ENCODE data around the gene SUN1.
"Not testable (repeated sequence)": the region's sequence is repeated elsewhere in the genome, so short reads cannot be mapped to it uniquely, and the experiment has no call there.

The SUN1 gene

GRCh38 chr7:831596-832166 is 595 bp upstream of the SUN1 start:
- Histone ChIP-seq H3K4me3 (peak overlapping the region in 1 of 7 experiments; percentile 3), H3K27ac (peak overlapping the region; percentile 23 to 92 (median 84))

DNA sequence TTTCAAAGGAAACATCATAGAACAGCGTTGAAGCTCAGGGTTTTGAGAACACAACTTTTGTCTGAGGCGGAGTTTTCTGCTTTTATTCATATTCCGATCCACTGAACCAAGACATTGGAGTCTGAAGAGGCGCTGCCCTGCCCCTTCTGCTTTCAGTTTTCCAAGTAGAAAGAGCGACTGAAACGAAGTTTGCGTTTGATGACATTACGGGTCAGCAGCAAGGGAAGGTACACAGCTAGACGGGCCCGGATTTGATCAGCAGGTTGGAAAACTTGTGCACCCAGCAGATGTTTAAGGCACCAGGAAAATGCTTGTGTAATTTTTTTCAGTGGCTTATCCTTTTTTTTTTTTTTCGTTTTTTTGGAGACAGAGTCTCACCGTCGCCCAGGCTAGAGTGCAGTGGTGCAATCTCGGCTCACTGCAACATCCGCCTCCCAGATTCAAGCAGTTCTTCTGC is 720 bp downstream of the SUN1 start:
- Histone ChIP-seq H3K27ac (peak overlapping the region in 19 of 21 experiments; percentile 52 to 92 (median 84)), H3K4me3 (no peak overlapping the region)

DNA sequence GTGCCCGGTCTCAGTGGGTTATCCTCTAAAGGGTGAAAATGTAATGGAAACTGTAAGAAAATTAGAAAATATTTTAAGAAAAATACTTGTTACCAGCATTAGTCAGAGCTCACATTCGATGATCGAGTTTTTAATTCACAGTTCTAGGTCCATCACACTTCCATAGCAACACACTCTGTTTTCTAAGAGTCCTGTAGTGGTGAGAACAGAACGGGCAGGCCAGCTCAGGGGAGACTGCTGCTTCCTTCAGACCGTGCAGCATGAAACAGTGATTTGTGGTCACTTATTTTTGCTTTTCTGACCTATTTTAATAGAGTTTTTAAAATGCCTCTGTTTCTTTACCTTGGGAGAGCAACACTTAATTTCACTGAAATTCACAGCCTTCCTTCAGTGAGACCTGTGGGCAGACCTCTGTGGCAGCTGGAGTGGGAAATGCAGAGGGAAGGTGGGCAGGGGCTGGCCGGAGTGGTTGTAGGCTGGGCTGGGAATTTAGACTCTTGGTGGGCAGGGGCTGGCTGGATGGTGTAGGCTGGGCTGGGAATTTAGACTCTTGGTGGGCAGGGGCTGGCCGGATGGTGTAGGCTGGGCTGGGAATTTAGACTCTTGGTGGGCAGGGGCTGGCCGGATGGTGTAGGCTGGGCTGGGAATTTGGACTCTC is 1.5 kb downstream of the SUN1 start:
- no peak overlapping the region for H3K4me3 ChIP-seq
- H3K27ac ChIP-seq: peak overlapping the region in 16 of 21 experiments; percentile 46 to 92 (median 82)

- Histone ChIP-seq H3K27ac (peak overlapping the region in 12 of 21 experiments; percentile 53 to 92 (median 84)), H3K4me3 (no peak overlapping the region)
Observed at GRCh38 chr7:834277-834676, 2.0 kb downstream of the SUN1 start.

GRCh38 chr7:835021-835420 is 2.7 kb downstream of the SUN1 start:
- peak overlapping the region in 9 of 21 experiments; percentile 58 to 88 (median 82) for H3K27ac ChIP-seq
- H3K4me3 ChIP-seq: no peak overlapping the region

DNA sequence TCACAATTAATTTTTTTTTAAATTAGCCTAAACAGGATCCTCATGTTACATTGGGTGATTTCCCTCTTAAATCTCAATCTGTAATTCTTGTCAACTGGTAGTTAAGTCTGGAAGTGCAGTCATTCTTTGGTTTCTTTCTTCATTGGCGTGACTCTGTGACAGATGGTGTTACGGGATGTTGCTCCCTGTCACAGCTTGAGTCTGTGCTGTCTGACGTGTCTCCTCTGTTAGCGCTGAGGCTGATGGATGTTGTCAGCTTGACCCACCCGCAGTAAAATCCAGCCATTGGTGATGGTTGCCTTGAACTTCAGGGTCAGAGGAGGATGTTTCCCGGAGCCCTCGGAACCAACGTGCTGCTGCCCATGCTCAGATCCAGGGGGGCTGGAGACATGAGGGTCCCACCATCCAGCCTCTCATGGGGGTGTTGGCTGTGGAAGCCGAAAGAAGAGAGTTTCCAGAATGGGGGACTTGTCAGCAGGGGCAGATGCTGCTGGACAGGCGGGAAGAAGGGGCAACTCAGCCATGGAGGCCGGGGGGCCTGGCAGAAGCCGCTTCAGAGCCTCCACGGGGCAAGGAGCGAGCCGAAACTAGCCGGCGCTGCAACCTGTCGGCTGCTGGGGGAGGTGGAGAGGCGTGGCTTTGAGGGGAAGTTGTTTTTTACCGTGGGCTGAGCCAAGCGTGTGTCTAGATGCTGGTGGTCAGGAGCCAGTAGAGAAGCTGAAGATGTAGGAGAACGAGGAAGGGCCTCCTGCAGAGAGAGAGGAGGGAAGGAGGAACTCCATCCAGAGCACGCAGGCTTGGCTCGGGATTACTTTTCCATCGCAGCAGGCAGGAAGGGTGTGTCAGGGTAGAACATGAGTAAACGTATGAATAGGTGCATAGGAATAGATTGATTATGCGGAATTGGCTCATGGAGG is 3.5 kb downstream of the SUN1 start:
- Histone ChIP-seq H3K27ac (peak overlapping the region in 20 of 21 experiments; percentile 10 to 88 (median 72)), H3K4me3 (no peak overlapping the region)

GRCh38 chr7:836429-836828 is 4.2 kb downstream of the SUN1 start:
- no peak overlapping the region for H3K4me3 ChIP-seq
- H3K27ac ChIP-seq: peak overlapping the region in 19 of 21 experiments; percentile 10 to 88 (median 72)

DNA sequence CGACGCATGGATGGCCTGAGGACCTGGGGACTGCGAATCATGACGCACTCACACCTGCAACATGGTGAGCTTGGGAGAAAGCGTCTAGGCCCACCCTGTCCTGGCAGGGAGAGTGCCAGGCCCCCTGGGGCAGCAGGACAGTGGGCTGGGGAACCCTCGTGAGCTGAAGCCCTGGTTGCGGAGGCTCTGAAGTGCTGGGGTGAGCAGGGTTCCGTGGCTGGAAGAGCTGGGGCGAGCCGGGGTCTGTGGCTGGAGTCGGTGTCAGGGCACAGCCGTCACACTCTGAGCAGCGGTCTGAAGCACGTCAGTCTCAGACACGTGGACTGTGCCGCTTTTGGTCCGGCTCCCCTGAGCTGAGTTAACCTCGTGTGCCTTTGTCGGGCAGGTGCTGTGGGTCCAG is 4.7 kb downstream of the SUN1 start:
- Histone ChIP-seq H3K27ac (peak overlapping the region in 15 of 21 experiments; percentile 7 to 88 (median 75)), H3K4me3 (no peak overlapping the region)

GRCh38 chr7:840001-840600 is 7.8 kb downstream of the SUN1 start:
- Histone ChIP-seq H3K27ac (no peak overlapping the region), H3K4me3 (no peak overlapping the region)

DNA sequence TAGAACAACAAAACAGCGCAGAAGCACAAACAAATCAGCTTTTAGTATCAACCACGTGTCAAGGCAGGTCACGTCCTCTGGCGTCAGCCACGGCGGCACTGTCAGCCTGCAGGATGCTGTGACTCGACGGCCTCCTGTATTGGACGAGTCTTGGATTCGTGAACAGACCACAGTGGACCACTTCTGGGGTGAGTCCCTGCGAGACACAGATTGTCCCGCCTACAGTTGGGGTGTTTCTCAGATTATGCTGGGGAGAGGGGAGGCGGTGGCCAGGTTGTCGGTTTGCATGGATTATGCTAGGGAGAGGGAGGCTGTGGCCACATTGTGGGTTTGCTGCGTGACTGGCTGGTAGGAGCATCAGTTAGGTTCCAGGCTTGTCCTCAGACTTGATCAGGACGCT is 9.7 kb downstream of the SUN1 start:
- Histone ChIP-seq H3K4me3 (no peak overlapping the region), H3K27ac (peak overlapping the region in 6 of 21 experiments; percentile 0 to 54 (median 22))

DNA sequence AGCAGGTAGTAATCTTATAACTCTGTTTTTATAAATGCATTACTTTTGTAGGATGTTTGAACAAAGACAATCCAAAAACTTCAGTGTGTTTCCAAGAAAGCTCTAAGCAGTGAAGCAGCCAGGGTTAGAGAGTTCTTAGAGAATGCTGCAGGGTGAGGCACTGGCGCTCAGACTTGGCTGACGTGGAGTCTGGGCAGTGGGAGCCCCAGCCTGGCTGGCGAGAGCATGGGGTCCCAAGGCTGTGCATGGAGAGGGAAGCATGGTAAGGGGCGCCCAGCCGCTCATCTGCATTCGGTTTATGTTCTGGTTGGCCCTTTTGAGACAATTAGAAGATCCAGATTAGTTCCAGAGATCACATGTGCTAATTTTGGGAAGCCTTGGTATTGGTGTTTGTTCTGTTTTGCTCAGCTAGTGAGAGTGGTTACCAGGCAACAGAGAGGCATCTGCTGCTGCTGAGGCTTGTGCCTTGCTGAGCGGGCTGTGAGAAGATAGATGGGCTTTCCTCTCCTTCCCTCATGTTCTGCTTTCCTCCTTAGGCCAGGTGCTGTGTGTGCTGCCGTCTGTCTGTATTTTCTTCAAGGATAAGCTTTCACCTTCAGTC is 10.3 kb downstream of the SUN1 start:
- no peak overlapping the region for H3K4me3 ChIP-seq
- peak overlapping the region in 7 of 21 experiments; percentile 0 to 54 (median 27) for H3K27ac ChIP-seq

GRCh38 chr7:843230-843629 is 11.0 kb downstream of the SUN1 start:
- H3K4me3 ChIP-seq: no peak overlapping the region
- H3K27ac ChIP-seq: peak overlapping the region in 1 of 21 experiments; percentile 54

DNA sequence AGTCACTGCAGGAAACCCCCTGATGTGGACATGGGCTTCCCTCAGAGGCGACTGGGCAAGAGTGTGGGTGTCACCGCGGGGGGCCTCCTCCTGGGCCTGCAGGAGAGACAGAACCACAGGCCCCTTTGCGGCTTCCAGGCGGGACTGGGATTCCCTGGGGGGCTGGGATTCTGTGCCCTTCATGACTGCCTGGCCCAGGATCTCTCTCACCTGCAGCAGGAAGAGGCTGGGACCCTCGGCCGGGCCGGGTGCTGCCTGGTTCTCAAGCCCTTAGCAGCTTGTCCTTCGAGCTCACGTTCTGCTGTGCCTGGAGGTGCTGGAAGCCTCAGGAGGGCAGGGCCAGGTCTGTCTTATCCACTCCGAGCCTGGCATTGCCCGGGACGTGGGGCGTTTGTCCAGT is 11.8 kb downstream of the SUN1 start:
- Histone ChIP-seq H3K4me3 (no peak overlapping the region), H3K27ac (no peak overlapping the region)

GRCh38 chr7:844514-844913 is 12.2 kb downstream of the SUN1 start:
- Histone ChIP-seq H3K4me3 (no peak overlapping the region), H3K27ac (no peak overlapping the region)

DNA sequence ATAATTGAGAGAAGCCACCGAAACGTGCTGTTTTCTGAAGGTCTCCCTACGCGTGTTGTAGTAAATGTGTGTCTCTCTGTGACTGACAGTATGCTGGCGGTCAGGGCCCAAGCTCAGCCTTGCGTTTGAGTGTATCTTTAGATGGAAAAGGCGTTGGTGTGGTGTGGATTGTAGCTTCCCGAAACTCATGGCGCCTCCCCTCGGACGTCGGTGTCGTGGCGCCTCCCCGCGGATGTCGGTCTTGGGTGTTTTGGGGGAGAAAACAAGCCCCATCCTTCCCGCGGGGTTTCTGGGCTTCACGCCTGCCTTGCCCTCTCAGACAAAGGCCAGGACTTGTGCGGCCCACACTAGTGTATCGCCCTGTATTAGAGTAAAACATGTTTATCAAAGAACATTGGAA is 12.8 kb downstream of the SUN1 start:
- H3K4me3 ChIP-seq: no peak overlapping the region
- H3K27ac ChIP-seq: no peak overlapping the region

DNA sequence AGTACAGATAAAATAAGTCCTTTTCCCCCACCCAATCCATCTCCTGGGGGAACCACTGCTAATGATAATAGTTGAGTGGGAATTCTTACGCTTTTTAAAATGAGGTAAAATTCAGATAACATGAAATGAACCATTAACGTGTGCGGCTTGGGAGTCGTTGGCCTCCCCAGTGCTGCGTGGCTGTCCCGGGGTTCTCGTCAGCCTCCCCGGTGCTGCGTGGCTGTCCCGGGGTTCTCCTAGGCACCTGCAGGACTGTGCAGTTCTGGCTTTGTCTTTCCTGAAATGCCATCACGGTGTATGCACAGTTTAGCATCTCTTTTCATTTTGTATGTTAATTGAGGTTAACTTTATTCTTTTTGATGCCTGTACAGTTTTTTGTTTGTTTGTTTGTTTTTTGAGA is 13.5 kb downstream of the SUN1 start:
- H3K4me3 ChIP-seq: no peak overlapping the region
- H3K27ac ChIP-seq: no peak overlapping the region

- H3K4me3 ChIP-seq, H3K27ac ChIP-seq: not testable (repeated sequence)
Observed at GRCh38 chr7:846958-847650, 14.8 kb downstream of the SUN1 start.

- H3K27ac ChIP-seq, H3K4me3 ChIP-seq: not testable (repeated sequence)
Observed at GRCh38 chr7:847728-848127, 15.5 kb downstream of the SUN1 start.

DNA sequence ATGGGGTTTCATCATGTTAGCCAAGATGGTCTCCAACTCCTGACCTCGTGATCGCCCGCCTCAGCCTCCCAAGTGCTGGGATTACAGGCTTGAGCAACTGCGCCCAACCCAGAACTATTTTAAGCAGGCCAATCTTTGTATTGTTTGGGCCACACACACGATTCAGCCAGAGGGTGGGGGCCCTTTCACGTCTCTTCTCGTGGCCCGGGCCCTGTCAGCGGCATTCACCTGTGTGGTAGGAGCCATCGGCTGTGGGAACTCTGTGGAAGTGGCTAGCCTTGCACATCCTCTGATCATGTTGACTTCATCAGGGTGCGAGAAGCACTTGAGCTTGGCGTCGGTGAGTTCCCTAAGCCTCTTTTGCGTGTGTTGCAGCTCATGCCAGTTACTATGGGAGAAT is 16.9 kb downstream of the SUN1 start:
- H3K4me3 ChIP-seq: no peak overlapping the region
- H3K27ac ChIP-seq: no peak overlapping the region

Data from skin epidermis (tissue), 12 donors.